H9 (cell line): ENCODE results near the gene IPO13. TPM values are rescaled to one million over a fixed set of nuclear protein-coding genes. Genes with fewer than 3 reads are reported as not detected.

Experiments
- DNase-seq: peaks from one replicate; pipeline ENCODE4 v3.0.0-alpha.2; 2017
- H2AFZ ChIP-seq: one replicate; pipeline ENCODE4 v1.6.1; 2013; ENCODE audit warnings: mild to moderate bottlenecking, low read length, control low read depth, moderate library complexity
- H2AK5ac ChIP-seq: 2 replicates; pipeline ENCODE4 v1.6.1; 2013; ENCODE audit warnings: low read length, control low read depth, mixed read lengths; ENCODE audit not compliant: insufficient read length
- H2BK120ac ChIP-seq: one replicate; pipeline ENCODE4 v1.6.1; 2013; ENCODE audit warnings: low read depth, mild to moderate bottlenecking, low read length, control low read depth, inconsistent platforms; ENCODE audit not compliant: poor library complexity, severe bottlenecking
- H2BK12ac ChIP-seq: 2 replicates; pipeline ENCODE4 v1.6.1; 2013; ENCODE audit warnings: low read length, control low read depth, mixed read lengths, low read depth; ENCODE audit not compliant: insufficient read length
- H2BK15ac ChIP-seq: 2 replicates; pipeline ENCODE4 v1.6.1; 2013; ENCODE audit warnings: low read depth, low read length, control low read depth
- H2BK20ac ChIP-seq: one replicate; pipeline ENCODE4 v1.6.1; 2013; ENCODE audit warnings: low read depth, mild to moderate bottlenecking, low read length, control low read depth, inconsistent platforms; ENCODE audit not compliant: poor library complexity, severe bottlenecking
- H2BK5ac ChIP-seq: 2 replicates; pipeline ENCODE4 v1.6.1; 2013; ENCODE audit warnings: low read length, control low read depth, mixed read lengths; ENCODE audit not compliant: insufficient read length
- H3K14ac ChIP-seq: 2 replicates; pipeline ENCODE4 v1.6.1; 2013; ENCODE audit warnings: low read length, control low read depth; ENCODE audit not compliant: insufficient read depth
- H3K18ac ChIP-seq: 2 replicates; pipeline ENCODE4 v1.6.1; 2013; ENCODE audit warnings: low read depth, mild to moderate bottlenecking, mixed read lengths, low read length, control low read depth; ENCODE audit not compliant: insufficient read length
- H3K23ac ChIP-seq: 2 replicates; pipeline ENCODE4 v1.6.1; 2013; ENCODE audit warnings: low read length, control low read depth, mixed read lengths, low read depth; ENCODE audit not compliant: insufficient read length
- H3K23me2 ChIP-seq: 2 replicates; pipeline ENCODE4 v1.6.1; 2013; ENCODE audit warnings: low read depth, mild to moderate bottlenecking, mixed read lengths, low read length, control low read depth; ENCODE audit not compliant: insufficient read length, poor library complexity, severe bottlenecking
- H3K27ac ChIP-seq: 2 replicates; pipeline ENCODE4 v1.5.1; 2013; ENCODE audit warnings: low read length, control low read depth, mixed read lengths, low read depth; ENCODE audit not compliant: insufficient read length
- H3K27me3 ChIP-seq: 2 replicates; pipeline ENCODE4 v1.6.1; 2013; ENCODE audit warnings: low read length, control low read depth, inconsistent platforms; ENCODE audit not compliant: insufficient read depth
- H3K4ac ChIP-seq: 2 replicates; pipeline ENCODE4 v1.6.1; 2013; ENCODE audit warnings: low read depth, mild to moderate bottlenecking, control low read depth, inconsistent platforms, low read length, moderate library complexity
- H3K4me1 ChIP-seq: 2 replicates; pipeline ENCODE4 v1.6.1; 2013; ENCODE audit warnings: low read length, control low read depth, inconsistent platforms; ENCODE audit not compliant: insufficient read depth
- H3K4me2 ChIP-seq: 2 replicates; pipeline ENCODE4 v1.6.1; 2013; ENCODE audit warnings: low read length, control low read depth, mixed read lengths; ENCODE audit not compliant: insufficient read length, insufficient read depth
- H3K56ac ChIP-seq: 2 replicates; pipeline ENCODE4 v1.6.1; 2013; ENCODE audit warnings: low read depth, mild to moderate bottlenecking, mixed read lengths, low read length, control low read depth; ENCODE audit not compliant: insufficient read length
- H3K79me1 ChIP-seq: 2 replicates; pipeline ENCODE4 v1.6.1; 2013; ENCODE audit warnings: low read depth, mild to moderate bottlenecking, moderate library complexity, low read length, control low read depth, inconsistent platforms; ENCODE audit not compliant: insufficient read depth, poor library complexity, severe bottlenecking
- H3K79me2 ChIP-seq: 2 replicates; pipeline ENCODE4 v1.6.1; 2013; ENCODE audit warnings: low read length, control low read depth, inconsistent platforms; ENCODE audit not compliant: insufficient read depth
- H3K9ac ChIP-seq: 2 replicates; pipeline ENCODE4 v1.6.1; 2013; ENCODE audit warnings: low read length, control low read depth, mixed read lengths; ENCODE audit not compliant: insufficient read length; ENCODE audit errors: extremely low read depth
- H3K9me3 ChIP-seq: one replicate; pipeline ENCODE4 v1.6.1; 2013; ENCODE audit warnings: low read depth, low read length, inconsistent platforms; ENCODE audit not compliant: control insufficient read depth
- H3T11ph ChIP-seq: one replicate; pipeline ENCODE4 v1.6.1; 2013; ENCODE audit warnings: mild to moderate bottlenecking, low read length, control low read depth, inconsistent platforms
- H4K20me1 ChIP-seq: one replicate; pipeline ENCODE4 v1.6.1; 2013; ENCODE audit not compliant: control insufficient read depth, insufficient read length, insufficient read depth
- H4K5ac ChIP-seq: 2 replicates; pipeline ENCODE4 v1.6.1; 2013; ENCODE audit warnings: low read depth, mild to moderate bottlenecking, mixed read lengths, low read length, control low read depth; ENCODE audit not compliant: insufficient read length
- H4K8ac ChIP-seq: replicated peaks from 2 replicates; pipeline ENCODE4 v1.6.1; 2013; ENCODE audit warnings: low read length, control low read depth, mixed read lengths, low read depth; ENCODE audit not compliant: insufficient read length
- H4K91ac ChIP-seq: 2 replicates; pipeline ENCODE4 v1.6.1; 2013; ENCODE audit warnings: low read depth, mild to moderate bottlenecking, moderate library complexity, mixed read lengths, low read length, control low read depth; ENCODE audit not compliant: insufficient read length
- H3K27ac Mint-ChIP-seq, 3 experiments: 2 replicates in 2 of 3; 3 replicates in 1 of 3; pipeline ENCODE4 v1.8.0; 2020 to 2021; ENCODE audit warnings: mixed read lengths in 3 of 3, mild to moderate bottlenecking in 1 of 3, moderate library complexity in 1 of 3
- H3K27me3 Mint-ChIP-seq: 2 replicates; pipeline ENCODE4 v1.8.0; 2021; ENCODE audit warnings: low read depth, mild to moderate bottlenecking, moderate library complexity, mixed read lengths
- H3K36me3 Mint-ChIP-seq, 3 experiments: 2 replicates in 2 of 3; 3 replicates in 1 of 3; pipeline ENCODE4 v1.8.0; 2020 to 2021; ENCODE audit warnings: low read depth in 3 of 3, mixed read lengths in 3 of 3; ENCODE audit not compliant: insufficient read depth in 1 of 3
- H3K4me1 Mint-ChIP-seq, 2 experiments: 2 replicates each; pipeline ENCODE4 v1.8.0; 2020; ENCODE audit warnings: mixed read lengths in 2 of 2
- H3K4me3 Mint-ChIP-seq, 2 experiments: 2 replicates in 1 of 2; 3 replicates in 1 of 2; pipeline ENCODE4 v1.8.0; 2020 to 2021; ENCODE audit warnings: mild to moderate bottlenecking in 2 of 2, mixed read lengths in 2 of 2, moderate library complexity in 1 of 2
- H3K9me3 Mint-ChIP-seq, 2 experiments: 2 replicates in 1 of 2; 3 replicates in 1 of 2; pipeline ENCODE4 v1.8.0; 2020; ENCODE audit warnings: mild to moderate bottlenecking in 2 of 2, mixed read lengths in 2 of 2, moderate library complexity in 1 of 2
- CTCF ChIP-seq: fragments of 200-600 bp; sonication (generic); conservative IDR thresholded peaks from 3 replicates; pipeline ENCODE4 v1.8.0; 2021; ENCODE audit warnings: antibody characterized with exemption, mild to moderate bottlenecking
- WGBS: extraction: QIAGEN DNeasy Blood & Tissue Kit; methylation state at CpG from one replicate; pipeline ENCODE4 v1.1.7; 2013; ENCODE audit warnings: missing lambda C conversion rate, low lambda C conversion rate, mixed read lengths; ENCODE audit not compliant: insufficient read length; ENCODE audit errors: extremely low coverage; 5-methylcytosine and 5-hydroxymethylcytosine counted together
- total RNA-seq: library from RNA; stranded (reverse); gene quantifications from 2 replicates; pipeline ENCODE4 v1.2.1, GENCODE V29; 2021

IPO13 gene
- total RNA-seq, 1 experiment from 2014 or later: 24.5 TPM

- Histone ChIP-seq H2BK5ac (no peak overlapping the region), H2BK15ac (no peak overlapping the region), H3K56ac (no peak overlapping the region), H3K23me2 (peaks cover 10% of the 10 kb centered on the region), H3K27ac (no peak overlapping the region), H3K79me1 (no peaks in the 10 kb centered on the region), H4K5ac (no peak overlapping the region), H3K9me3 (no peaks in the 10 kb centered on the region), H4K20me1 (no peaks in the 10 kb centered on the region), H4K8ac (no peak overlapping the region), H3K27me3 (no peaks in the 10 kb centered on the region), H2BK120ac (no peak overlapping the region), H3K14ac (no peak overlapping the region), H2BK20ac (no peak overlapping the region), H3K4ac (no peak overlapping the region), H2BK12ac (no peak overlapping the region), H4K91ac (no peak overlapping the region), H3K79me2 (no peaks in the 10 kb centered on the region), H3T11ph (no peak overlapping the region), H3K9ac (no peak overlapping the region), H3K23ac (no peak overlapping the region), H2AK5ac (no peak overlapping the region), H3K4me2 (no peak overlapping the region), H2AFZ (no peak overlapping the region), H3K18ac (no peak overlapping the region), H3K4me1 (no peaks in the 10 kb centered on the region)
- DNase-seq: no peak
- no CpG with 5 or more reads among the region's 9 CpGs for WGBS
- H3K27me3 Mint-ChIP-seq: peaks cover 6% of the 10 kb centered on the region
- TF ChIP-seq CTCF: no peak
- H3K4me1 Mint-ChIP-seq: peaks cover 16 to 28% of the 10 kb centered on the region in 2 experiments
- H3K27ac Mint-ChIP-seq: no peak overlapping the region
- H3K36me3 Mint-ChIP-seq: peaks cover 4 to 6% (median 5%) of the 10 kb centered on the region in 3 experiments; a peak in 5 of 7 replicates
- H3K4me3 Mint-ChIP-seq: peak overlapping the region in 1 of 2 experiments; percentile 81; a peak in 1 of 5 replicates
- H3K9me3 Mint-ChIP-seq: no peaks in the 10 kb centered on the region
Measured at GRCh38 chr1:43993206-43993914, 46.6 kb downstream of the IPO13 start.
